HFFc6 (cell line): ENCODE results near the gene KIF11. TPM values are rescaled to one million over a fixed set of nuclear protein-coding genes. Genes with fewer than 3 reads are reported as not detected.
A peak's percentile ranks its signal among the peaks of the same experiment; 100 is the strongest.

Experiments
- DNase-seq: peaks from one replicate; pipeline ENCODE4 v3.0.0-alpha.2; 2018
- H3K27ac Mint-ChIP-seq: 2 replicates; pipeline ENCODE4 v1.8.0; 2020; ENCODE audit warnings: mild to moderate bottlenecking, mixed read lengths
- H3K27me3 Mint-ChIP-seq: 2 replicates; pipeline ENCODE4 v1.8.0; 2021; ENCODE audit warnings: mild to moderate bottlenecking, moderate library complexity, mixed read lengths; ENCODE audit not compliant: insufficient read depth
- H3K36me3 Mint-ChIP-seq: 2 replicates; pipeline ENCODE4 v1.8.0; 2021; ENCODE audit warnings: low read depth, mixed read lengths
- H3K4me1 Mint-ChIP-seq: 2 replicates; pipeline ENCODE4 v1.8.0; 2020; ENCODE audit warnings: low read depth, mixed read lengths
- H3K4me3 Mint-ChIP-seq: 2 replicates; pipeline ENCODE4 v1.8.0; 2020; ENCODE audit warnings: mild to moderate bottlenecking, moderate library complexity, mixed read lengths
- H3K9me3 Mint-ChIP-seq: 2 replicates; pipeline ENCODE4 v1.8.0; 2020; ENCODE audit warnings: mild to moderate bottlenecking, mixed read lengths
- CTCF ChIP-seq: fragments of 200-600 bp; sonication (generic); IDR thresholded peaks from 2 replicates; pipeline ENCODE4 v1.5.0; 2021; ENCODE audit warnings: antibody characterized with exemption, mild to moderate bottlenecking
- total RNA-seq, 6 experiments: library from RNA; stranded (reverse); fragmentation: NEBNext Ultra II Directional; extraction: Animal tissue kit (Norgen Biotek cat#: 25700); gene quantifications; 2 replicates in 1 of 6; 3 replicates in 5 of 6; pipeline ENCODE4 v1.2.3, GENCODE V29; 2021

KIF11 gene
- total RNA-seq, 6 experiments from 2014 or later: 16.8 to 40.3 (median 35.3) TPM

GRCh38 chr10:92699518-92700381 lies 106.8 kb downstream of the KIF11 start:
- no peak for TF ChIP-seq CTCF
- Mint-ChIP-seq H3K36me3 (no peaks in the 10 kb centered on the region), H3K27ac (peak overlapping the region; percentile 69), H3K27me3 (peaks cover 3% of the 10 kb centered on the region; the same call in 1 of the 2 replicates), H3K9me3 (no peaks in the 10 kb centered on the region), H3K4me1 (peaks cover 48% of the 10 kb centered on the region), H3K4me3 (peak overlapping the region; percentile 86)
- DNase-seq: peak; percentile 15

- H3K9me3 Mint-ChIP-seq: no peaks in the 10 kb centered on the region
- no peak overlapping the region for H3K4me3 Mint-ChIP-seq
- DNase-seq: no peak
- H3K4me1 Mint-ChIP-seq: peaks cover 24% of the 10 kb centered on the region
- no peaks in the 10 kb centered on the region for H3K36me3 Mint-ChIP-seq
- H3K27me3 Mint-ChIP-seq: no peaks in the 10 kb centered on the region; the same call in 1 of the 2 replicates
- no peak overlapping the region for H3K27ac Mint-ChIP-seq
- no peak for TF ChIP-seq CTCF
Measured at GRCh38 chr10:92702301-92702916, 109.5 kb downstream of the KIF11 start.

Other genes with a start within 250 kb of the KIF11 start
- gene IDE, start 19.0 kb upstream of the KIF11 start, total RNA-seq: 10 to 100 TPM; 35.4 to 46.5 (median 39.9) TPM
- 1 to 10 TPM; 2.4 to 5.0 (median 4.6) TPM for gene HHEX, start 96.8 kb downstream of the KIF11 start, total RNA-seq